Transverse colon (tissue), 4 donors: ENCODE measurements around the gene CASP8. TPM values are rescaled to one million over a fixed set of nuclear protein-coding genes. Genes with fewer than 3 reads are reported as not detected.

Experiments used
- DNase-seq: peaks from one replicate; pipeline ENCODE4 v3.0.0-alpha.2; 2019
- H3K27ac ChIP-seq, 4 donors: fragments of 200-600 bp; sonication (generic); 2 replicates each; pipeline ENCODE4 v1.5.1; 2016 to 2018; ENCODE audit warnings: inconsistent platforms in 4 of 4
- H3K27me3 ChIP-seq: fragments of 200-600 bp; sonication (generic); 2 replicates; pipeline ENCODE4 v1.5.1; 2017; ENCODE audit warnings: inconsistent platforms
- H3K36me3 ChIP-seq, 4 donors: fragments of 200-600 bp; sonication (generic); 2 replicates each; pipeline ENCODE4 v1.5.1; 2017 to 2019; ENCODE audit warnings: inconsistent platforms in 4 of 4
- H3K4me1 ChIP-seq, 4 donors: fragments of 200-600 bp; sonication (generic); 2 replicates each; pipeline ENCODE4 v1.5.1; 2017 to 2020; ENCODE audit warnings: inconsistent platforms in 4 of 4
- H3K4me3 ChIP-seq, 4 donors: fragments of 200-600 bp; sonication (generic); 1 replicate in 1 of 4; 2 replicates in 3 of 4; pipeline versions ENCODE4 v1.5.1 to v1.6.1; 2017 to 2019; ENCODE audit warnings: inconsistent platforms in 4 of 4
- H3K9me3 ChIP-seq, 2 donors: fragments of 200-600 bp; sonication (generic); 2 replicates each; pipeline ENCODE4 v1.5.1; 2017 to 2019; ENCODE audit warnings: inconsistent platforms in 2 of 2
- EP300 ChIP-seq: sonication (generic); formaldehyde crosslinking; IDR thresholded peaks from one replicate; pipeline ENCODE4 v1.6.1; 2017; ENCODE audit warnings: antibody characterized with exemption, low read depth
- POLR2A ChIP-seq: fragments of 450-650 bp; IDR thresholded peaks from one replicate; pipeline ENCODE4 v1.6.1; 2016; ENCODE audit warnings: antibody characterized with exemption, mild to moderate bottlenecking, moderate library complexity
- POLR2AphosphoS5 ChIP-seq, 3 donors: sonication (generic); formaldehyde crosslinking; IDR thresholded peaks; one replicate each; pipeline ENCODE4 v1.6.1; 2016; ENCODE audit warnings: antibody characterized with exemption in 3 of 3
- WGBS, 2 donors: methylation state at CpG; one replicate each; pipeline ENCODE4 v1.1.5; 2018; ENCODE audit warnings: low coverage in 1 of 2; 5-methylcytosine and 5-hydroxymethylcytosine counted together
- in situ Hi-C, 4 donors: fragments of 200-750 bp; cut with MboI; loops; one replicate each; pipeline versions ENCODE4 v1.15.0 to v1.15.1; 2017; ENCODE audit warnings: low sequenced_read_pairs in 3 of 4, low pct_ligation_motif_present in 1 of 4, low pct_unique_long_range_greater_than_20kb in 1 of 4
- intact Hi-C: fragments of 100-400 bp; cut with DNase I; formaldehyde crosslinking; loops from one replicate; pipeline ENCODE4 v1.15.1; 2023; ENCODE audit warnings: low total_unique reads
- total RNA-seq, 4 donors: library from RNA; depleted of rRNA; stranded (reverse); fragments of >200 nt; gene quantifications; one replicate each; pipeline ENCODE4 v1.1.0, GENCODE V29; 2016
- TF ChIP-seq, protein P1 (sequence below), 5 experiments: fragments of 200-600 bp in 3 of 5; fragments of 450-650 bp in 2 of 5; sonication (generic) in 3 of 5; IDR thresholded peaks; 1 replicate in 2 of 5; 2 replicates in 3 of 5; pipeline ENCODE4 v1.5.1; 2016 to 2017; ENCODE audit warnings: antibody characterized with exemption in 5 of 5, inconsistent platforms in 3 of 5, mild to moderate bottlenecking in 2 of 5, moderate library complexity in 1 of 5

The CASP8 gene
- total RNA-seq, 4 donors from 2014 or later, result 27.6 to 55.7 (median 40.5) TPM

GRCh38 chr2:201228271-201228911, 31.9 kb upstream of the CASP8 start:
- intact Hi-C loops, result no loop called here
- peaks cover 6 to 41% (median 21%) of the 10 kb centered on the region in 4 donors for H3K4me1 ChIP-seq
- H3K4me3 ChIP-seq, result no peak overlapping the region
- in situ Hi-C loops, result loop anchor here in 2 of 4 donors (25.0 kb wide), 1 partner anchor 134 kb away; the partner anchor contains the start of gene FLACC1 (in 2 of the 2)
- H3K9me3 ChIP-seq, result no peaks in the 10 kb centered on the region
- no peak for DNase-seq
- 70 to 93% methylated on average over 2 to 3 of the region's 3 CpGs for WGBS, 2 donors
- H3K27me3 ChIP-seq, result no peaks in the 10 kb centered on the region
- no peak for TF ChIP-seq POLR2AphosphoS5 (IDR thresholded peaks at IDR 0.05)
- TF ChIP-seq, protein P1, sequence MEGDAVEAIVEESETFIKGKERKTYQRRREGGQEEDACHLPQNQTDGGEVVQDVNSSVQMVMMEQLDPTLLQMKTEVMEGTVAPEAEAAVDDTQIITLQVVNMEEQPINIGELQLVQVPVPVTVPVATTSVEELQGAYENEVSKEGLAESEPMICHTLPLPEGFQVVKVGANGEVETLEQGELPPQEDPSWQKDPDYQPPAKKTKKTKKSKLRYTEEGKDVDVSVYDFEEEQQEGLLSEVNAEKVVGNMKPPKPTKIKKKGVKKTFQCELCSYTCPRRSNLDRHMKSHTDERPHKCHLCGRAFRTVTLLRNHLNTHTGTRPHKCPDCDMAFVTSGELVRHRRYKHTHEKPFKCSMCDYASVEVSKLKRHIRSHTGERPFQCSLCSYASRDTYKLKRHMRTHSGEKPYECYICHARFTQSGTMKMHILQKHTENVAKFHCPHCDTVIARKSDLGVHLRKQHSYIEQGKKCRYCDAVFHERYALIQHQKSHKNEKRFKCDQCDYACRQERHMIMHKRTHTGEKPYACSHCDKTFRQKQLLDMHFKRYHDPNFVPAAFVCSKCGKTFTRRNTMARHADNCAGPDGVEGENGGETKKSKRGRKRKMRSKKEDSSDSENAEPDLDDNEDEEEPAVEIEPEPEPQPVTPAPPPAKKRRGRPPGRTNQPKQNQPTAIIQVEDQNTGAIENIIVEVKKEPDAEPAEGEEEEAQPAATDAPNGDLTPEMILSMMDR (IDR thresholded peaks at IDR 0.05), result no peak
- no peak for TF ChIP-seq POLR2A
- TF ChIP-seq EP300, result no peak
- peak overlapping the region; percentile 5 to 63 (median 52) for H3K27ac ChIP-seq
- no peaks in the 10 kb centered on the region for H3K36me3 ChIP-seq

- Histone ChIP-seq H3K27me3 (no peaks in the 10 kb centered on the region), H3K4me3 (no peak overlapping the region), H3K9me3 (no peaks in the 10 kb centered on the region), H3K4me1 (peaks cover 6 to 41% (median 22%) of the 10 kb centered on the region in 4 donors), H3K27ac (peak overlapping the region; percentile 5 to 63 (median 52)), H3K36me3 (no peaks in the 10 kb centered on the region)
- in situ Hi-C loops (loop anchor here in 2 of 4 donors (25.0 kb wide), 1 partner anchor 133 kb away; the partner anchor contains the start of gene FLACC1 (in 2 of the 2)), intact Hi-C loops (no loop called here)
- TF ChIP-seq EP300, result no peak
- TF ChIP-seq, protein P1 (IDR thresholded peaks at IDR 0.05), result no peak
- TF ChIP-seq POLR2A, result no peak
- no peak for TF ChIP-seq POLR2AphosphoS5 (IDR thresholded peaks at IDR 0.05)
- WGBS, 2 donors, result 55 to 60% methylated on average over 4 to 12 of the region's 12 CpGs
- DNase-seq, result peak; percentile 26
These were observed 31.4 kb upstream of the CASP8 start for GRCh38 chr2:201228912-201229290.

DNA sequence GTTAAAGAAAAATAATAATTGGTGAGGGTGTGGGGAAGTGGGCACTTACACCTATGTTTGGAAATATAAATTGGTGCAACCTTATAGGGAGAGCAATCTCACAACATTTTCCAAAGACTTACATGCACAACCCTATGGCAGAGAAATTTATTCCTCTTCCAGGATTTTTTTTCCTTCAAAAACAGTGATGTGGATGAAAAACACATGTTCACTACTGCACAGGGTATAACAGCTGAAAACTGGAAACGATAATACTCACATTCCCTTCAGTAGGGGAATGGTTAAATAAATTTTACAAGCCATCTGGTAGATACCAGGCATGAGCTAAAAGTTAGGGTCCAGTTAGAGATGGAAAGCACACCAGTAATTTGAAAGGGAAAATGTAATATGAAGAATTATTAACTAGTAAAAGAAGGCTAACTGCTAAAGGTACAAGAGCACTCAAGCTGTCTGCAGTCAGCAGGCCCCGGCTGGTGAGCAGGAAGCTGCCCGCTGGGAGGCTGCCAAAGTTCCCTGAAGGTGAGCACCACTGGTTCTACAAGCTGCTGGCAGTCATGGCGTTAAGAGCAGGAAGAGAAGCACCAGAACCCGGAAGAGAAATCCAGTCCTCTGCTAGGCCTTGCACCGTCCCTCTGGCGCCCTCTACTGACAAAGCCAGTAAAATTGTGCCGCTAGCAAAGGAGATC, 28.4 kb upstream of the CASP8 start:
- TF ChIP-seq EP300 (no peak), POLR2AphosphoS5 (IDR thresholded peaks at IDR 0.05) (peak in 2 of 3 donors; percentile 58 to 64)
- TF ChIP-seq, protein P1 (IDR thresholded peaks at IDR 0.05), result peak; percentile 80 to 95 (median 91)
- H3K36me3 ChIP-seq, result no peaks in the 10 kb centered on the region
- H3K4me1 ChIP-seq, result peaks cover 6 to 63% (median 38%) of the 10 kb centered on the region in 4 donors
- WGBS, 2 donors, result 10 to 40% methylated on average over 1 to 8 of the region's 8 CpGs
- no peak overlapping the region for H3K4me3 ChIP-seq
- DNase-seq, result peak; percentile 94
- peak overlapping the region; percentile 84 to 90 (median 86) for H3K27ac ChIP-seq
- in situ Hi-C loops (loop anchor here in 3 of 4 donors (10.0 to 25.0 kb wide), 3 partner anchors 47 to 133 kb away; partner anchors contain the start of genes FLACC1 (in 2 of the 3) and CASP10 (in 1 of the 3)), intact Hi-C loops (no loop called here)
- H3K9me3 ChIP-seq, result no peaks in the 10 kb centered on the region
- no peaks in the 10 kb centered on the region for H3K27me3 ChIP-seq

GRCh38 chr2:201232467-201232815, 27.9 kb upstream of the CASP8 start:
- intact Hi-C loops, result no loop called here

More at GRCh38 chr2:201232467-201232815, 27.9 kb upstream of the CASP8 start:
- 14 to 41% methylated on average over 3 of the region's 3 CpGs for WGBS, 2 donors
- no peaks in the 10 kb centered on the region for H3K36me3 ChIP-seq
- H3K4me1 ChIP-seq, result peaks cover 6 to 58% (median 38%) of the 10 kb centered on the region in 4 donors
- TF ChIP-seq, protein P1 (IDR thresholded peaks at IDR 0.05), result peak in 1 of 5 experiments; percentile 15
- TF ChIP-seq POLR2A, result no peak
- H3K27me3 ChIP-seq, result no peaks in the 10 kb centered on the region
- in situ Hi-C loops, result loop anchor here in 3 of 4 donors (10.0 to 25.0 kb wide), 3 partner anchors 48 to 132 kb away; partner anchors contain the start of genes FLACC1 (in 2 of the 3) and CASP10 (in 1 of the 3)
- DNase-seq, result no peak
- H3K27ac ChIP-seq, result peak overlapping the region; percentile 84 to 90 (median 86)
- no peaks in the 10 kb centered on the region for H3K9me3 ChIP-seq
- H3K4me3 ChIP-seq, result peak overlapping the region in 1 of 4 donors; percentile 54
